Astrocyte (in vitro differentiated cells and primary cell): ENCODE data around the gene KCP. TPM values are rescaled to one million over a fixed set of nuclear protein-coding genes. Genes with fewer than 3 reads are reported as not detected.

Experiments used
- DNase-seq: peaks from one replicate; pipeline ENCODE4 v3.0.0-alpha.2; 2010; ENCODE audit warnings: low read depth
- FAIRE-seq: peaks from 2 replicates; lab custom pipeline; 2011; peaks lifted over from hg19 to GRCh38; lab: Jason Lieb, UNC
- H2AFZ ChIP-seq: 2 replicates; pipeline ENCODE4 v1.6.0; 2012; ENCODE audit warnings: low read depth, low read length, inconsistent platforms
- H3K27ac ChIP-seq: 2 replicates; pipeline ENCODE4 v1.5.1; 2011; ENCODE audit warnings: low read depth, low read length, inconsistent platforms
- H3K27me3 ChIP-seq: 2 replicates; pipeline ENCODE4 v1.6.0; 2011; ENCODE audit warnings: low read length, inconsistent platforms; ENCODE audit not compliant: insufficient read depth
- H3K36me3 ChIP-seq: 2 replicates; pipeline ENCODE4 v1.5.1; 2011; ENCODE audit warnings: low read length, inconsistent platforms; ENCODE audit not compliant: insufficient read depth
- H3K4me1 ChIP-seq: 2 replicates; pipeline ENCODE4 v1.5.1; 2011; ENCODE audit warnings: low read length, inconsistent platforms; ENCODE audit not compliant: insufficient read depth
- H3K4me2 ChIP-seq: 2 replicates; pipeline ENCODE4 v1.6.0; 2012; ENCODE audit warnings: low read length, inconsistent platforms
- H3K4me3 ChIP-seq: 2 replicates; pipeline ENCODE4 v1.5.1; 2011; ENCODE audit warnings: low read depth, mild to moderate bottlenecking, low read length, inconsistent platforms; ENCODE audit not compliant: insufficient read depth
- H3K79me2 ChIP-seq: 2 replicates; pipeline ENCODE4 v1.6.0; 2012; ENCODE audit warnings: mild to moderate bottlenecking, low read length, inconsistent platforms; ENCODE audit not compliant: insufficient read depth
- H3K9ac ChIP-seq: 2 replicates; pipeline ENCODE4 v1.6.0; 2012; ENCODE audit warnings: mild to moderate bottlenecking, low read length, inconsistent platforms
- H3K9me3 ChIP-seq: 2 replicates; pipeline ENCODE4 v1.5.1; 2012; ENCODE audit warnings: low read depth, mild to moderate bottlenecking, low read length, inconsistent platforms; ENCODE audit not compliant: insufficient read depth
- H4K20me1 ChIP-seq: 2 replicates; pipeline ENCODE4 v1.6.0; 2012; ENCODE audit warnings: low read length, inconsistent platforms; ENCODE audit not compliant: insufficient read depth
- H3K27ac Mint-ChIP-seq: one replicate; pipeline ENCODE4 v1.8.0; 2021; ENCODE audit warnings: mild to moderate bottlenecking, mixed read lengths; ENCODE audit not compliant: unreplicated experiment
- H3K27me3 Mint-ChIP-seq: one replicate; pipeline ENCODE4 v1.8.0; 2021; ENCODE audit warnings: low read depth, mixed read lengths; ENCODE audit not compliant: unreplicated experiment
- H3K36me3 Mint-ChIP-seq: one replicate; pipeline ENCODE4 v1.8.0; 2021; ENCODE audit warnings: low read depth, mixed read lengths; ENCODE audit not compliant: unreplicated experiment
- H3K4me1 Mint-ChIP-seq: one replicate; pipeline ENCODE4 v1.8.0; 2021; ENCODE audit warnings: low read depth, mixed read lengths; ENCODE audit not compliant: unreplicated experiment
- H3K4me3 Mint-ChIP-seq: one replicate; pipeline ENCODE4 v1.8.0; 2021; ENCODE audit warnings: mild to moderate bottlenecking, moderate library complexity, mixed read lengths; ENCODE audit not compliant: unreplicated experiment
- H3K9me3 Mint-ChIP-seq: one replicate; pipeline ENCODE4 v1.8.0; 2021; ENCODE audit warnings: mild to moderate bottlenecking, mixed read lengths; ENCODE audit not compliant: unreplicated experiment
- CTCF ChIP-seq: IDR thresholded peaks from 2 replicates; pipeline ENCODE4 v1.5.1; 2011; ENCODE audit warnings: low read depth, mild to moderate bottlenecking, inconsistent platforms, low read length, moderate library complexity; ENCODE audit not compliant: insufficient read depth
- EZH2 ChIP-seq: IDR thresholded peaks from 2 replicates; pipeline ENCODE4 v1.6.1; 2012; ENCODE audit warnings: mild to moderate bottlenecking, low read length, inconsistent platforms; ENCODE audit not compliant: insufficient read depth
- total RNA-seq: library from RNA; stranded (reverse); gene quantifications from 2 replicates; pipeline ENCODE4 v1.2.1, GENCODE V29; 2021

KCP gene
- total RNA-seq, 1 donor from 2014 or later = 0.20 TPM

DNA sequence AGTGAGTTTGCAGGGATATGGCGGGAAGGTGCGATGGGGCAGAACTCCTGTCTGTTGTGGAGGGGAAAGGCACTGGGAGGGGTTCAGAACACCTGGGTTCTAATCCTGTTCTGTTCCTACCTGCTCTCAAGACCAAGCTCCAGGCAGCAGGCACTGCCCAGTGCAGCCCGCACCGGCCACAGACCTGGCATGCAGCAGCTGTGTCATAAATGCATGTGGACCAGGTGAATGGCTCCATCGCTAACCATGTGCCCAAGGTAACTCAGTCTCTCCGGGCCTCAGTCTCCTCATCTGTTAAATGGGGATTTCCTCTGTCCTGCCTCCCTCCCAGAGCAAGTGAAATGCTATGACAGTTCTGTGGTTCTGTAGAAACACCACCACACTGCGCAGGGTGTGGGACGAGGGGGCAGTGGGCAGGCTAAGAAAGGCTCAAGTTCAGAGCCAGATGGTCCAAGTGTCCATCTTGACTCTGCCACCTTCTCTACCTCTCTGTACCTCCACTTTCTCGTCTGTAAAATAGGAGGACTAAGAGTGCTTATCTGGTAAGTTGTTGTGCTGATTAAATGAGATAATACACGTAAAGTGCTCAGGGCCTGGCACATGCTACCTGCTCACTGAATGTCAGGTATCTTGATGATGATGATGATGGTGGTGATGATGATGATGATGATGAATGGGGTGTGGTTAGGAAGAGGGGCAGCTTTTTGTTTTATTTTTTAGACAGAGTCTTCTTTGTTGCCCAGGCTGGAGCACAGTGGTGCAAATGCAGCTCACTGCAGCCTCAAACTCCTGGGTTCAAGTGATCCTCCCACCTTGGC, 24.9 kb downstream of the KCP start:
- Histone ChIP-seq H4K20me1 (peaks cover 3% of the 10 kb centered on the region), H2AFZ (no peak overlapping the region), H3K9me3 (peaks cover 6% of the 10 kb centered on the region), H3K4me3 (no peak overlapping the region), H3K4me1 (no peaks in the 10 kb centered on the region), H3K4me2 (no peak overlapping the region), H3K27ac (no peak overlapping the region), H3K36me3 (no peaks in the 10 kb centered on the region), H3K27me3 (peaks cover 10% of the 10 kb centered on the region), H3K9ac (no peak overlapping the region), H3K79me2 (no peaks in the 10 kb centered on the region)
- no peak overlapping the region for H3K4me3 Mint-ChIP-seq
- no peaks in the 10 kb centered on the region for H3K4me1 Mint-ChIP-seq
- H3K36me3 Mint-ChIP-seq = no peaks in the 10 kb centered on the region
- H3K27me3 Mint-ChIP-seq = peaks cover 43% of the 10 kb centered on the region
- no peak for TF ChIP-seq CTCF
- TF ChIP-seq EZH2 = no peak
- no peaks in the 10 kb centered on the region for H3K9me3 Mint-ChIP-seq
- no peak for FAIRE-seq
- H3K27ac Mint-ChIP-seq = no peak overlapping the region
- no peak for DNase-seq

GRCh38 chr7:128884561-128885369, 25.7 kb downstream of the KCP start:
- TF ChIP-seq EZH2 = no peak
- TF ChIP-seq CTCF = no peak
- no peak overlapping the region for H3K4me3 Mint-ChIP-seq
- Histone ChIP-seq H3K4me1 (no peaks in the 10 kb centered on the region), H3K9me3 (peaks cover 6% of the 10 kb centered on the region), H3K36me3 (no peaks in the 10 kb centered on the region), H3K4me2 (no peak overlapping the region), H3K27ac (no peak overlapping the region), H2AFZ (no peak overlapping the region), H4K20me1 (peaks cover 3% of the 10 kb centered on the region), H3K4me3 (no peak overlapping the region), H3K9ac (no peak overlapping the region), H3K79me2 (no peaks in the 10 kb centered on the region), H3K27me3 (peaks cover 6% of the 10 kb centered on the region)
- DNase-seq (no peak), FAIRE-seq (no peak)
- no peaks in the 10 kb centered on the region for H3K4me1 Mint-ChIP-seq
- H3K27me3 Mint-ChIP-seq = peaks cover 38% of the 10 kb centered on the region
- H3K9me3 Mint-ChIP-seq = no peaks in the 10 kb centered on the region
- H3K27ac Mint-ChIP-seq = no peak overlapping the region
- no peaks in the 10 kb centered on the region for H3K36me3 Mint-ChIP-seq
